ENCODE results near the gene NF1. TPM values are rescaled to one million over a fixed set of nuclear protein-coding genes. Genes with fewer than 3 reads are reported as not detected.
A peak's percentile ranks its signal among the peaks of the same experiment; 100 is the strongest.
"Not testable (repeated sequence)": the region's sequence is repeated elsewhere in the genome, so short reads cannot be mapped to it uniquely, and the experiment has no call there.

Gene NF1
- polyA plus RNA-seq, 2 donors = 3.4 to 4.4 TPM

- Histone ChIP-seq H3K9me3 (ENCODE audit: control insufficient read depth in 2 of 2, insufficient read depth in 1 of 2, low read depth in 1 of 2, low read length in 1 of 2) (no peaks in the 10 kb centered on the region), H3K4me1 (ENCODE audit: control insufficient read depth in 2 of 2, insufficient read depth in 2 of 2, low read length in 1 of 2) (no peaks in the 10 kb centered on the region), H3K27ac (ENCODE audit: low read depth in 2 of 2, low read length in 1 of 2) (no peak overlapping the region), H3K4me3 (ENCODE audit: low read depth in 1 of 2, low read length in 2 of 2) (no peak overlapping the region), H3K36me3 (ENCODE audit: control insufficient read depth in 2 of 2, insufficient read depth in 2 of 2, low read length in 1 of 2) (peaks cover 0 to 2% of the 10 kb centered on the region in 2 donors), H3K27me3 (ENCODE audit: control insufficient read depth in 1 of 2, insufficient read depth in 2 of 2, low read length in 2 of 2) (no peaks in the 10 kb centered on the region)
- WGBS, 2 donors = 72 to 77% methylated on average over 5 of the region's 5 CpGs
Observed at GRCh38 chr17:31308372-31309334, 213.9 kb downstream of the NF1 start.

DNA sequence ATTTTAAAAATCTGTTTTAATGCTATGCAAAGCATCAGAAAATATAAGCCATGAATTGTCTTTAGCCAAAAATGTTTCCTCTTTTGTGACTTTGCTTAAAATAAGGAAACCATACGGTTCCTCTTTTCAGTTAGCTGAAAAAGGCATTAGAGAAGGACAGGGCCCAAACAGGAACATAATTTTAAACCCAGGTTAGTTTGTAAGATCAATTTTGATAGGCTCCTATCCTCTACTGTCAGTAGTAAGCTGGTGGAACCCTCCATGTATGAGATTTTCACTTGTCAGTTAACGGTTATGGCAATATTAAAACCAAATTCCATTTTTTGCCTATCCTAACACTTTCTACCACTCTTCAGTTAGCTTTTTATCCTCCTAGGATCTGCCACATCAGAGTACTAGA, 214.8 kb downstream of the NF1 start:
- WGBS, 2 donors = 74 to 77% methylated on average over 2 of the region's 2 CpGs
- Histone ChIP-seq H3K9me3 (ENCODE audit: control insufficient read depth in 2 of 2, insufficient read depth in 1 of 2, low read depth in 1 of 2, low read length in 1 of 2) (no peaks in the 10 kb centered on the region), H3K4me1 (ENCODE audit: control insufficient read depth in 2 of 2, insufficient read depth in 2 of 2, low read length in 1 of 2) (no peaks in the 10 kb centered on the region), H3K27me3 (ENCODE audit: control insufficient read depth in 1 of 2, insufficient read depth in 2 of 2, low read length in 2 of 2) (no peaks in the 10 kb centered on the region), H3K27ac (ENCODE audit: low read depth in 2 of 2, low read length in 1 of 2) (no peak overlapping the region), H3K4me3 (ENCODE audit: low read depth in 1 of 2, low read length in 2 of 2) (no peak overlapping the region), H3K36me3 (ENCODE audit: control insufficient read depth in 2 of 2, insufficient read depth in 2 of 2, low read length in 1 of 2) (peaks cover 0 to 2% of the 10 kb centered on the region in 2 donors)

DNA sequence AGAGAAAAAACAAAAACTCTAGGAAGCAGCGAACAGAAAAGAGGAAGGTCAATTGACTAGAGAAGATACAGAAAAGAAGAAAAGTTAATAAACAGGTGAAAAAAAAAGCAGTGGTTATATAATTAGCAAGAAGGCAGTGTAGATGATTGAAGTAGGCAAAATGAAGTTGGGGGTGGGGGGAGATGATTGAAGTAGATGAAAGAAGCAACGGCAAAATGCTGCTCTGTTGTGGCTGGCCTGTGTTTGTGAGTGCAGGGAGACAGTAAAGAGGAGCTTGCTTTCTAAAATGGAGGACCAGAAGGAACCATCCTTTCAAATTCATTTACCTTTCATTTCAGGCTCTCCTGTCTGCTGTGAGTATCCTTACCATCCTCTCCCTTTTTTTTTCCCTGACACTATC, 215.5 kb downstream of the NF1 start:
- Histone ChIP-seq H3K4me3 (ENCODE audit: low read depth in 1 of 2, low read length in 2 of 2) (peak overlapping the region in 1 of 2 donors; percentile 12), H3K9me3 (ENCODE audit: control insufficient read depth in 2 of 2, insufficient read depth in 1 of 2, low read depth in 1 of 2, low read length in 1 of 2) (no peaks in the 10 kb centered on the region), H3K27ac (ENCODE audit: low read depth in 2 of 2, low read length in 1 of 2) (no peak overlapping the region), H3K27me3 (ENCODE audit: control insufficient read depth in 1 of 2, insufficient read depth in 2 of 2, low read length in 2 of 2) (no peaks in the 10 kb centered on the region), H3K4me1 (ENCODE audit: control insufficient read depth in 2 of 2, insufficient read depth in 2 of 2, low read length in 1 of 2) (no peaks in the 10 kb centered on the region), H3K36me3 (ENCODE audit: control insufficient read depth in 2 of 2, insufficient read depth in 2 of 2, low read length in 1 of 2) (no peaks in the 10 kb centered on the region)
- WGBS, 2 donors = 48 to 49% methylated on average over 2 of the region's 2 CpGs

GRCh38 chr17:31310886-31311285, 216.1 kb downstream of the NF1 start:
- no peak overlapping the region for H3K4me3 ChIP-seq (ENCODE audit: low read depth in 1 of 2, low read length in 2 of 2)
- H3K36me3 ChIP-seq (ENCODE audit: control insufficient read depth in 2 of 2, insufficient read depth in 2 of 2, low read length in 1 of 2) = peaks cover 0 to under 1% of the 10 kb centered on the region in 2 donors
- no peak overlapping the region for H3K27ac ChIP-seq (ENCODE audit: low read depth in 2 of 2, low read length in 1 of 2)
- H3K9me3 ChIP-seq (ENCODE audit: control insufficient read depth in 2 of 2, insufficient read depth in 1 of 2, low read depth in 1 of 2, low read length in 1 of 2) = no peaks in the 10 kb centered on the region
- no peaks in the 10 kb centered on the region for H3K4me1 ChIP-seq (ENCODE audit: control insufficient read depth in 2 of 2, insufficient read depth in 2 of 2, low read length in 1 of 2)
- 69 to 76% methylated on average over 7 of the region's 7 CpGs for WGBS, 2 donors
- no peaks in the 10 kb centered on the region for H3K27me3 ChIP-seq (ENCODE audit: control insufficient read depth in 1 of 2, insufficient read depth in 2 of 2, low read length in 2 of 2)

- Histone ChIP-seq H3K4me3 (ENCODE audit: low read depth in 1 of 2, low read length in 2 of 2) (no peak overlapping the region), H3K4me1 (ENCODE audit: control insufficient read depth in 2 of 2, insufficient read depth in 2 of 2, low read length in 1 of 2) (no peaks in the 10 kb centered on the region), H3K27me3 (ENCODE audit: control insufficient read depth in 1 of 2, insufficient read depth in 2 of 2, low read length in 2 of 2) (no peaks in the 10 kb centered on the region), H3K36me3 (ENCODE audit: control insufficient read depth in 2 of 2, insufficient read depth in 2 of 2, low read length in 1 of 2) (peaks cover 0 to 2% of the 10 kb centered on the region in 2 donors), H3K27ac (ENCODE audit: low read depth in 2 of 2, low read length in 1 of 2) (no peak overlapping the region), H3K9me3 (ENCODE audit: control insufficient read depth in 2 of 2, insufficient read depth in 1 of 2, low read depth in 1 of 2, low read length in 1 of 2) (no peaks in the 10 kb centered on the region)
- 78 to 84% methylated on average over 3 of the region's 3 CpGs for WGBS, 2 donors
Observed at GRCh38 chr17:31311526-31311925, 216.7 kb downstream of the NF1 start.

GRCh38 chr17:31312223-31312622, 217.4 kb downstream of the NF1 start:
- not testable (repeated sequence) for H3K27ac ChIP-seq (ENCODE audit: low read depth in 2 of 2, low read length in 1 of 2); H3K9me3 ChIP-seq (ENCODE audit: control insufficient read depth in 2 of 2, insufficient read depth in 1 of 2, low read depth in 1 of 2, low read length in 1 of 2); H3K4me1 ChIP-seq (ENCODE audit: control insufficient read depth in 2 of 2, insufficient read depth in 2 of 2, low read length in 1 of 2); H3K36me3 ChIP-seq (ENCODE audit: control insufficient read depth in 2 of 2, insufficient read depth in 2 of 2, low read length in 1 of 2); H3K27me3 ChIP-seq (ENCODE audit: control insufficient read depth in 1 of 2, insufficient read depth in 2 of 2, low read length in 2 of 2); H3K4me3 ChIP-seq (ENCODE audit: low read depth in 1 of 2, low read length in 2 of 2)
- WGBS, 2 donors = 73 to 74% methylated on average over 6 to 7 of the region's 7 CpGs

DNA sequence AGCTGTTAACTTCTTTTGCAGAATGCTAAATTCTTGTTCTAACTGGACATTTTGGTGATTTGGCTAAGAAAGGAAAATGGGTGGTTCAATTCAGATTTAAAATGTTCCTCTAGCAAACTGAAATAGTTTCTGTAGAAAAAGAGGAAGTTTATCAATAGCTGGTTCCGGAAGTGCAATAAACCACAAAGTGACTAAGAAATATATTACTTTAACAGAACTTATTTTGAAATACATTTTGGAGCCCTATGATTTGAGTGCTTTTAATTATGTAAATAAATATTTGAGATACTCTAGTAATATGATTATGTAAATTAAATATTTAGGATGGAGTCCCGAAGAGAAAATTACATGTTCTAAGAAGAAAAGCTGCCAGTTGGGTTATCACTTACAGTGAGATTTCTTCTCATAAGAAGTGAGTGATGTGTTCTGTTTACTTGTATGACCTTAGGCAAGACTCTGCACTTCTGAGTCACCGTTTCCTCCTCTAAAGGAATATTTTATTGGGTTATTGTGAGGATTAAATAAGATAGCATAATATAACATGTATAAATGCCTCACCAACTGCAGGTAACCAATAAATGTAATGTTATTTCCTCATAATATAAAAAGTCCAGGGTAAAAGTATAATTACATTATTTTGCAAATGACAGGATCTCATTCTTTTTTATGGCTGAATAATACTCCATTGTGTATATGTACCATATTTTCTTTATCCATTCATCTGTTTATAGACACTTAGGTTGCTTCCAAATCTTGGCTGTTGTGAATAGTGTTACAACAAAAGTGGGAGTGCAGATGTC, 219.4 kb downstream of the NF1 start, which contains the start of gene EVI2B:
Gene EVI2B, minus strand, starts transcription at position 73 of the 800 bp plus-strand sequence. CDS start 8,445 bp downstream, outside the sequence.
- 43 to 50% methylated on average over 3 of the region's 3 CpGs for WGBS, 2 donors
- no peaks in the 10 kb centered on the region for H3K27me3 ChIP-seq (ENCODE audit: control insufficient read depth in 1 of 2, insufficient read depth in 2 of 2, low read length in 2 of 2)
- H3K4me3 ChIP-seq (ENCODE audit: low read depth in 1 of 2, low read length in 2 of 2) = peak within 1 kb of the TSS; percentile 11 to 32
- H3K4me1 ChIP-seq (ENCODE audit: control insufficient read depth in 2 of 2, insufficient read depth in 2 of 2, low read length in 1 of 2) = no peaks in the 10 kb centered on the region
- H3K9me3 ChIP-seq (ENCODE audit: control insufficient read depth in 2 of 2, insufficient read depth in 1 of 2, low read depth in 1 of 2, low read length in 1 of 2) = no peaks in the 10 kb centered on the region
- peaks cover 0 to 2% of the 10 kb centered on the region in 2 donors for H3K36me3 ChIP-seq (ENCODE audit: control insufficient read depth in 2 of 2, insufficient read depth in 2 of 2, low read length in 1 of 2)
- H3K27ac ChIP-seq (ENCODE audit: low read depth in 2 of 2, low read length in 1 of 2) = peak within 1 kb of the TSS in 1 of 2 donors; percentile 59

GRCh38 chr17:31314782-31315100, 220.0 kb downstream of the NF1 start:
- 82 to 89% methylated on average over 3 of the region's 3 CpGs for WGBS, 2 donors

GRCh38 chr17:31318298-31318801, 223.6 kb downstream of the NF1 start:
- WGBS, 2 donors = 56 to 57% methylated on average over 8 of the region's 8 CpGs
- peaks cover 0 to 2% of the 10 kb centered on the region in 2 donors for H3K36me3 ChIP-seq (ENCODE audit: control insufficient read depth in 2 of 2, insufficient read depth in 2 of 2, low read length in 1 of 2)
- no peaks in the 10 kb centered on the region for H3K27me3 ChIP-seq (ENCODE audit: control insufficient read depth in 1 of 2, insufficient read depth in 2 of 2, low read length in 2 of 2)
- no peaks in the 10 kb centered on the region for H3K9me3 ChIP-seq (ENCODE audit: control insufficient read depth in 2 of 2, insufficient read depth in 1 of 2, low read depth in 1 of 2, low read length in 1 of 2)
- H3K4me1 ChIP-seq (ENCODE audit: control insufficient read depth in 2 of 2, insufficient read depth in 2 of 2, low read length in 1 of 2) = no peaks in the 10 kb centered on the region
- H3K4me3 ChIP-seq (ENCODE audit: low read depth in 1 of 2, low read length in 2 of 2) = peak overlapping the region in 1 of 2 donors; percentile 22
- H3K27ac ChIP-seq (ENCODE audit: low read depth in 2 of 2, low read length in 1 of 2) = peak overlapping the region in 1 of 2 donors; percentile 39

More at GRCh38 chr17:31314782-31315100, 220.0 kb downstream of the NF1 start:
- Histone ChIP-seq H3K9me3 (ENCODE audit: control insufficient read depth in 2 of 2, insufficient read depth in 1 of 2, low read depth in 1 of 2, low read length in 1 of 2) (no peaks in the 10 kb centered on the region), H3K27ac (ENCODE audit: low read depth in 2 of 2, low read length in 1 of 2) (no peak overlapping the region), H3K27me3 (ENCODE audit: control insufficient read depth in 1 of 2, insufficient read depth in 2 of 2, low read length in 2 of 2) (no peaks in the 10 kb centered on the region), H3K4me3 (ENCODE audit: low read depth in 1 of 2, low read length in 2 of 2) (no peak overlapping the region), H3K36me3 (ENCODE audit: control insufficient read depth in 2 of 2, insufficient read depth in 2 of 2, low read length in 1 of 2) (peaks cover 0 to 2% of the 10 kb centered on the region in 2 donors), H3K4me1 (ENCODE audit: control insufficient read depth in 2 of 2, insufficient read depth in 2 of 2, low read length in 1 of 2) (no peaks in the 10 kb centered on the region)
